Upper lobe of left lung (tissue), 6 donors: ENCODE measurements around the gene SYT6. TPM values are rescaled to one million over a fixed set of nuclear protein-coding genes. Genes with fewer than 3 reads are reported as not detected.

Source experiments
- ATAC-seq, 2 donors: fragments of 200-7000 bp; cut with Tn5 transposase; one replicate each; pipeline ENCODE4 v1.9.1; 2022; ENCODE audit warnings: mild to moderate bottlenecking in 2 of 2, moderate library complexity in 2 of 2; ENCODE audit not compliant: low FRiP score in 2 of 2
- DNase-seq, 2 donors: peaks; one replicate each; pipeline ENCODE4 v3.0.0-alpha.2; 2019 to 2020
- H3K27ac ChIP-seq, 4 donors: fragments of 200-600 bp; sonication (generic); one replicate each; pipeline ENCODE4 v1.5.1; 2016 to 2019
- H3K27me3 ChIP-seq, 4 donors: fragments of 200-600 bp; sonication (generic); one replicate each; pipeline ENCODE4 v1.5.1; 2017 to 2019
- H3K36me3 ChIP-seq, 4 donors: fragments of 200-600 bp; sonication (generic); one replicate each; pipeline ENCODE4 v1.5.1; 2016 to 2019
- H3K4me1 ChIP-seq, 4 donors: fragments of 200-600 bp; sonication (generic); one replicate each; pipeline ENCODE4 v1.5.1; 2018 to 2019
- H3K4me3 ChIP-seq, 4 donors: fragments of 200-600 bp; sonication (generic); one replicate each; pipeline ENCODE4 v1.5.1; 2017 to 2019; ENCODE audit warnings: mild to moderate bottlenecking in 2 of 4, moderate library complexity in 1 of 4
- H3K9me3 ChIP-seq, 4 donors: fragments of 200-600 bp; sonication (generic); one replicate each; pipeline ENCODE4 v1.5.1; 2018 to 2019
- CTCF ChIP-seq, 6 experiments: fragments of 450-650 bp in 4 of 6; fragments of 200-600 bp in 2 of 6; sonication (generic) in 2 of 6; IDR thresholded peaks; one replicate each; pipeline ENCODE4 v1.5.1; 2016 to 2019; ENCODE audit warnings: antibody characterized with exemption in 6 of 6
- EP300 ChIP-seq, 4 donors: sonication (generic); formaldehyde crosslinking; IDR thresholded peaks; one replicate each; pipeline ENCODE4 v1.5.1; 2017; ENCODE audit warnings: antibody characterized with exemption in 4 of 4, control low read depth in 2 of 4
- POLR2A ChIP-seq, 4 donors: fragments of 450-650 bp; IDR thresholded peaks; one replicate each; pipeline ENCODE4 v1.5.1; 2016 to 2017; ENCODE audit warnings: antibody characterized with exemption in 4 of 4, mild to moderate bottlenecking in 2 of 4
- POLR2AphosphoS5 ChIP-seq, 2 donors: sonication (generic); formaldehyde crosslinking; IDR thresholded peaks; one replicate each; pipeline ENCODE4 v1.5.1; 2017; ENCODE audit warnings: antibody characterized with exemption in 2 of 2
- WGBS, 2 donors: methylation state at CpG; one replicate each; pipeline ENCODE4 v1.1.5; 2017 to 2018; 5-methylcytosine and 5-hydroxymethylcytosine counted together
- total RNA-seq, 6 donors: library from RNA; depleted of rRNA in 4 of 6; stranded (reverse); fragments of >200 nt in 4 of 6; gene quantifications; one replicate each; pipeline versions ENCODE4 v1.1.0 to v1.2.1, GENCODE V29; 2016 to 2021
- donor health status: DM: no; HTN: no; CAD: no; lungs with moderate emphysema.
- donor health status: DM: no; HTN: yes; CAD: no; lungs with severe emphysema.

The SYT6 gene
- total RNA-seq, 6 donors from 2014 or later = 0.07 TPM; not detected in 5

GRCh38 chr1:114089502-114090138 is 64.0 kb downstream of the SYT6 start:
- H3K4me1 ChIP-seq = no peaks in the 10 kb centered on the region
- H3K27ac ChIP-seq = no peak overlapping the region
- WGBS, 2 donors = 86 to 92% methylated on average over 3 to 4 of the region's 4 CpGs
- H3K36me3 ChIP-seq = no peaks in the 10 kb centered on the region
- no peak overlapping the region for H3K4me3 ChIP-seq
- ATAC-seq (peak in 1 of 2 donors; percentile 22), DNase-seq (no peak)
- H3K27me3 ChIP-seq = no peaks in the 10 kb centered on the region
- no peaks in the 10 kb centered on the region for H3K9me3 ChIP-seq
- TF ChIP-seq EP300 (IDR thresholded peaks at IDR 0.05) (no peak), POLR2AphosphoS5 (IDR thresholded peaks at IDR 0.05) (no peak), POLR2A (IDR thresholded peaks at IDR 0.05) (no peak), CTCF (IDR thresholded peaks at IDR 0.05) (no peak)

- TF ChIP-seq POLR2A (IDR thresholded peaks at IDR 0.05) (no peak), POLR2AphosphoS5 (IDR thresholded peaks at IDR 0.05) (no peak), EP300 (IDR thresholded peaks at IDR 0.05) (no peak)
- 79 to 84% methylated on average over 11 to 13 of the region's 13 CpGs for WGBS, 2 donors
- DNase-seq (no peak), ATAC-seq (no peak)
- Histone ChIP-seq H3K4me1 (no peaks in the 10 kb centered on the region), H3K9me3 (no peaks in the 10 kb centered on the region), H3K36me3 (no peaks in the 10 kb centered on the region), H3K4me3 (no peak overlapping the region), H3K27ac (no peak overlapping the region), H3K27me3 (no peaks in the 10 kb centered on the region)
Observed at GRCh38 chr1:114088392-114089299, 65.0 kb downstream of the SYT6 start.

- ATAC-seq (peak in 1 of 2 donors; percentile 27), DNase-seq (no peak)
- Histone ChIP-seq H3K27me3 (no peaks in the 10 kb centered on the region), H3K4me3 (no peak overlapping the region), H3K36me3 (no peaks in the 10 kb centered on the region), H3K27ac (no peak overlapping the region), H3K4me1 (peaks cover 0 to 1% (median 0%) of the 10 kb centered on the region in 4 donors), H3K9me3 (no peaks in the 10 kb centered on the region)
- TF ChIP-seq POLR2AphosphoS5 (IDR thresholded peaks at IDR 0.05) = no peak
- no peak for TF ChIP-seq POLR2A (IDR thresholded peaks at IDR 0.05)
- WGBS, 2 donors = 100% methylated on average over 2 of the region's 2 CpGs
Observed at GRCh38 chr1:114087495-114087894, 66.2 kb downstream of the SYT6 start.

- 75 to 92% methylated on average over 8 of the region's 8 CpGs for WGBS, 2 donors
- Histone ChIP-seq H3K9me3 (no peaks in the 10 kb centered on the region), H3K36me3 (no peaks in the 10 kb centered on the region), H3K4me1 (peaks cover 0 to 4% (median 1%) of the 10 kb centered on the region in 4 donors), H3K4me3 (no peak overlapping the region), H3K27me3 (no peaks in the 10 kb centered on the region), H3K27ac (no peak overlapping the region)
- DNase-seq (no peak), ATAC-seq (peak in 1 of 2 donors; percentile 5)
- no peak for TF ChIP-seq EP300 (IDR thresholded peaks at IDR 0.05)
Observed at GRCh38 chr1:114086601-114087368, 66.9 kb downstream of the SYT6 start.

- H3K9me3 ChIP-seq = no peaks in the 10 kb centered on the region
- TF ChIP-seq EP300 (IDR thresholded peaks at IDR 0.05) (no peak), POLR2AphosphoS5 (IDR thresholded peaks at IDR 0.05) (no peak), POLR2A (IDR thresholded peaks at IDR 0.05) (no peak), CTCF (IDR thresholded peaks at IDR 0.05) (no peak)
- no peaks in the 10 kb centered on the region for H3K36me3 ChIP-seq
- no peak overlapping the region for H3K27ac ChIP-seq
- 65 to 68% methylated on average over 2 of the region's 2 CpGs for WGBS, 2 donors
- H3K27me3 ChIP-seq = no peaks in the 10 kb centered on the region
- H3K4me3 ChIP-seq = no peak overlapping the region
- DNase-seq (no peak), ATAC-seq (no peak)
- H3K4me1 ChIP-seq = peaks cover 0 to 8% (median 1%) of the 10 kb centered on the region in 4 donors
Observed at GRCh38 chr1:114082867-114083585, 70.6 kb downstream of the SYT6 start.
